ENCODE data around the gene PLK3. TPM values are rescaled to one million over a fixed set of nuclear protein-coding genes. Genes with fewer than 3 reads are reported as not detected.

Gene PLK3
- total and polyA plus RNA-seq, 9 donors: 4.2 to 68.6 (median 17.5) TPM

- Histone ChIP-seq H3K4me3 (no peak overlapping the region), H3K27ac (peak overlapping the region; percentile 58 to 100), H3K4me1 (ENCODE audit: insufficient read depth) (peaks cover 49% of the 10 kb centered on the region), H3K27me3 (no peaks in the 10 kb centered on the region), H3K36me3 (no peaks in the 10 kb centered on the region), H3K9me3 (no peaks in the 10 kb centered on the region)
- no peak for TF ChIP-seq CTCF (IDR thresholded peaks at IDR 0.05)
- no peak for TF ChIP-seq EP300 (IDR thresholded peaks at IDR 0.05)
- no peak for TF ChIP-seq POLR2A (IDR thresholded peaks at IDR 0.05)
- DNase-seq: peak in 4 of 5 donors; percentile 39 to 50 (median 44)
- intact Hi-C loops (cut with DNase I): loop anchor here in 1 of 4 donors (10.0 kb wide), 1 partner anchor 499 kb away; no protein-coding TSS in a partner anchor
- 87% methylated on average over 20 of the region's 20 CpGs for WGBS, 3 donors
These were observed 5.3 kb downstream of the PLK3 start for GRCh38 chr1:44805311-44806024.

GRCh38 chr1:44806025-44806703 lies 6.0 kb downstream of the PLK3 start:
- intact Hi-C loops (cut with DNase I): loop anchor here in 1 of 4 donors (10.0 kb wide), 1 partner anchor 499 kb away; no protein-coding TSS in a partner anchor
- peaks cover 47% of the 10 kb centered on the region for H3K4me1 ChIP-seq (ENCODE audit: insufficient read depth)
- 87 to 94% (median 91%) methylated on average over 53 to 70 of the region's 70 CpGs for WGBS, 3 donors
- no peak overlapping the region for H3K4me3 ChIP-seq
- TF ChIP-seq POLR2A (IDR thresholded peaks at IDR 0.05) (no peak), EP300 (IDR thresholded peaks at IDR 0.05) (no peak), CTCF (IDR thresholded peaks at IDR 0.05) (no peak)
- no peaks in the 10 kb centered on the region for H3K27me3 ChIP-seq
- peak in 4 of 5 donors; percentile 57 to 64 (median 62) for DNase-seq
- no peaks in the 10 kb centered on the region for H3K36me3 ChIP-seq
- peak overlapping the region; percentile 99 to 100 for H3K27ac ChIP-seq
- H3K9me3 ChIP-seq: no peaks in the 10 kb centered on the region

- Histone ChIP-seq H3K27ac (peak within 1 kb of the TSS; percentile 99 to 100), H3K9me3 (no peaks in the 10 kb centered on the region), H3K4me3 (peak within 1 kb of the TSS; percentile 7), H3K4me1 (ENCODE audit: insufficient read depth) (peaks cover 46% of the 10 kb centered on the region), H3K27me3 (no peaks in the 10 kb centered on the region), H3K36me3 (no peaks in the 10 kb centered on the region)
- peak in 2 of 5 donors; percentile 55 to 58 for DNase-seq
- 28 to 49% (median 47%) methylated on average over 7 of the region's 7 CpGs for WGBS, 3 donors
- intact Hi-C loops (cut with DNase I): loop anchor here in 1 of 4 donors (10.0 kb wide), 1 partner anchor 498 kb away; no protein-coding TSS in a partner anchor
- no peak for TF ChIP-seq POLR2A (IDR thresholded peaks at IDR 0.05)
- TF ChIP-seq EP300 (IDR thresholded peaks at IDR 0.05): no peak
- TF ChIP-seq CTCF (IDR thresholded peaks at IDR 0.05): no peak
These were observed 6.7 kb downstream of the PLK3 start, which contains the start of gene DYNLT4 for GRCh38 chr1:44806704-44807363. Gene DYNLT4 (minus strand): TSS chr1:44807351. CDS start chr1:44806668, 683 bp downstream.
